Stimulated activated CD8-positive, alpha-beta memory T cell treated with anti-CD3 and anti-CD28 coated beads, Interleukin-7, amount 100 ng/mL, for 24 hours (primary cell): ENCODE data around the gene SNX9.
"Not testable (repeated sequence)": the region's sequence is repeated elsewhere in the genome, so short reads cannot be mapped to it uniquely, and the experiment has no call there.

Source experiments
- DNase-seq: peaks from one replicate; pipeline ENCODE4 v3.0.0-alpha.2; 2020; ENCODE audit warnings: low read depth

SNX9 gene

DNA sequence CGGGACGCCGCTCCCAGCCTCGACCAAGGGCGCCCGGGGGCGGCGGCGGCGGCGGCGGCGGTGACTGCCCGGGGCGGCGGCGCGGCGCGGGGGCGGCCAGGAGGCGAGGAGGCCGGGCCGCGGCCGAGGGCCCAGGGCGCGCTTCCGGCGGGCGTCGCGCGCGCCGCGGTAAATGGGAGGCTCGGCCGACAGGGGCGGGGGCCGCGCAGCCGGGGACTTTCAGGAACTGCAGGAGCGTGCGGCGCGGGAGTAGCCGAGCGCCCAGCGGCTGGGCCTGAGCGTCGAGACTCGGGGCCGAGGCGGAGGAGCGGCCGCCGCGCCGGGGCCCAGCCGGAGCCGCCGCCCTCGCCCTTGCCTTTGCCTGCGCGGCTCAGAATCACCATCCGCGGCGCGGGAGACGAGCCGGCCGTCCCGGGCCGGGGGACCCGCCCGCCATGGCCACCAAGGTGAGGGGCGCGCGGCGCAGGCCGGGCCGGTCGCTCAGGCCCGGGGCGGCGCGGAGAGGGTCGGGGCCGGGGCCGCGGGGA, at the start of gene SNX9:
SNX9 (plus strand) TSS at position 246 of the 527 bp plus-strand sequence; CDS start at position 435, 189 bp downstream.
- no peak for DNase-seq

DNA sequence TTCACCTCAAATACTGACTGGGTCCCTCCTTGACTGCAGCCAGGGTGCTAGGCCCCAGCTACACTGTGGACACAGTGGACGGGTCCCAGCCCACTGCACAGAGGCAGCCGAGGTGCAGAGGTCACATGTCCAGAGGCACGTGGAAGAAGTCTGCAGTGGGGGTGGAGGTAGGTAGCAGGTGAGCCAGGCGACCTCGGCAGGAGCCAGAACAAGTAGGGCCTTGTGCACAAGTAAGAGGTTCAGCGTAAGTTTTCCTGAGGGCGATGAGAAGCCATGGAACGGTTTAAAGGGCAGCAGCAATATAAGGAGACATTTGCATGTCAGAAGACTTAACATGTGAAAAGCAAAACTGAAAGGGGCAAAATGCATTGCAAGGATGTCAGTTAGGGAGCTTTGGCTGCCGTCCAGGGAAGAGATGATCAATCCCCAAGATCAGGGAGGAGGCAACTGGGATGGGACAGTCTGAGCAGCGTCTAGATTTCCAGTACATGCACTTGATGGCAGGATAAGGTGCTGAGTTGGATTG, 49.7 kb upstream of the SNX9 start:
- no peak for DNase-seq

DNA sequence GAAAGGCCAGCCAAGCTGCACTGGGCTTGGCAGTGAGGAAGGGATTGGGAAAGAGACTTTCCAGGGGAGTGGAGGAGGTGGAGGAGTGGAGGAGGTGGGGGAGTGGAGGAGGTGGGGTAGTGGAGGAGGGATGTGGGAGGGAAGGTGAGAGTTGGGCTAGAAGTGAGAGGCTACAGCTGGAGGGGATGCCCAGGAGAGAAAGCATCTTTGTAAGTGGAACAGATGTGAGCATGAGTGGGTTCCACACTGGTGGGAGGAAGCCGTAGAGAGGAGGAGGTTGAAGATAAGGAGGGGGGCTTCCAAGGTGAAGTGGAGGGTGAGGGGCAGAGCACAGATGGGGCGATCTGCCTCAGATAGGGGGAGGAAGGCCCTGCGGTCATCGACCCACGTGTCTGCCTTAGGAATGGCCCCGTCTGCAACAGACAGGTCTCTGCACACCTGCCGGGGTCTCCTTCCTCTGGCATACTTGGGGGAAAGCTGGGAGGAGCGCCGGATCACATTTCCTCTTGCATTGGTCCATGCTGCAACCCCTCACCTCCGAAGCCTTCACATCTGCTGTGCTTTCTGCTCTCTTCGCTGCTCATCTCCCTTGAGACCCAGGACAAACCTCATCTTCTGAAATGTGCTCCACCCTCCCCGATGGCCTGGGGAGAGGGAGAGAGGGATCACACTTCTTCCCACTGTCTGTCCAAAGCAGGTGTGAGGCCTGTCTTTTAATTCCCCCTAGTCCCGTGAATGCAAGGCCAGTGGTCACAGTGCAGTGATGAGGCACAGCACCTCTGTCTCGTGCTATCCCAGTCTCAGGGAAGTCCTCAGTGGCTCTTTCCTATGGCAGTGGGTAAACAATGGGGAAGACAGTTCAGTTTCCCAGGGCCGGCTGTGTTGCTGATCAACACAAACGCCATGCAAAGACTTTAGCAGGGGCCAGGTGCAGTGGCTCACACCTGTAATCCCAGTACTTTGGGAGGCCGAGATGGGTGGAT, 48.6 kb upstream of the SNX9 start:
- DNase-seq: no peak

GRCh38 chr6:157775376-157775775, 47.7 kb upstream of the SNX9 start:
- no peak for DNase-seq

- no peak for DNase-seq
These were observed 45.7 kb upstream of the SNX9 start for GRCh38 chr6:157777344-157777743.

DNA sequence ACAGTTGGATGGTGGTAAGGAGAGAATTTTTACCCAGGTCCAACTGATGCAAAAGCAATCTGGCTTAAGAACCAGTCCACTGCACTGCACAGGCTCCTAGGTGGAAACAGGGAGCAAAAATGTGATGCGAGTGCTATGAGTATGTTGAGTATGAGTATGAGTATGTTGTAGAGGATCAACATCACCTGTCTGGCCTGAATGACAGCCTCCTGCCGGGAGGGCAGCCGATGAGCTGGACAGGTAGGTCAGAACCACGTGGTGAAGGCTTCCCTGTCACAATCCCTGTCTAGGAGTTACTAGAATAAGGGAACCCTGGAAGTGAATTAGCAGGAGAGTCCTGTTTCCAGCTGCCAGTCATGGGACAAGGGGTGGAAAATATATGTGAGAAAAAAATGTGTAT, 44.3 kb upstream of the SNX9 start:
- no peak for DNase-seq

DNA sequence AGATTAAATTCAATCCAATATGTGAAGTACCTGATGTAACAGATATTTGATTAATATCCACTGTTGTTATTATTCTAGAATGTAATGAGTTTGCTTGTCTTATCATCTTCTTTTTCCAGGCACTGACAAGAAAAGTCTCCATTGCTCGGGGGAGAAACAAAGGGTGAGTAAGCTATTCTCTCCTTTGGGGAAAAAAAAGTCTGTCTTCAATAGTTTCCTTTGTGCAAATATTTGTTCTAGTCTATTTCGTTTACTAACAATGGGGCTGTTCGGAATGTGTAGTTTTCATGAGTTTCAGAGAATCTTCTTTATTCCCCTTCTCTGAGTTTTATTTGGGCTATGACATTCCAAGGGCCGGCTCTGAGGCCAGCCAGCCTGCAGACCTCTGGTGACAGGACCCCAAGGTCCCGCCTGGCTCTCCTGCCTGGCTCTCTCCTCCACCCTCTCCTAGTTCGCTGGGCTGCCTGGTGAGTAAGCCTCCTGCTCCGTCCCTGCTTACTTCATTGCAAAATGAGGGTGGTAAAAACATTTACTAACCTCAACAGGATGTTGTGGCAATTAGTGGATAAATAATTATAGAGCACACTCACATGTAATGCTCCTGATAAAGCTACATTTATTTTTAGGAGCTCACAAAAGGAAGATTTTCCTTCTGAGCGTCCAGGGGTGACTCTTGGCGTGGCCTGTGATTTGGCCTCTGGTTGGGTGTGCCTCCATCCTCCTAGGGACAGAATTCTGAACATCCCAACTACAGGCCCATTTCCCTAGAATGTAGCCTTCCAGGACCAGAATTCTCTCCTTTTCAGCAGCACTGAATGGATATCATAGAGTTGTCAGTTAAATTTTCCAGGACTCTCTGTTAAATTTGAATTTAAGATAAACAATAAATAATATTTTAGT, 43.1 kb upstream of the SNX9 start:
- no peak for DNase-seq

DNA sequence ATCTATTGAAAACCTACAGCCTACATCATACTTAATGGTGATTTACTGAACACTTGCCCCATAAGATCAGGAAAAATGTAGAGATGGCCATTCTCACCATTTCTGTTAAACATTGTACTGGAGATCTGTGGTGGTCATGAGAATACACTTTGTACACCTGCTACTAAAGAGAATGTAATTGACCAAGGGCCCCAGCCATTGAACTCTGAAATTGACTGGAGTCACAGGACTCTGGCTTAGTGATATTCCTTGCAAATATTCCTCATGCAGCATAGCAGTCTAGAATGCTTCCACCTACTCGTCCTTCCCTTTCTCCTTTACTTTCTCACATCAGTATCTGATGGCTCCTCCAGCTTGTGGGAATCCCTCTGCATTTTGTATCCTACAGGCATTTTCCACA, 37.4 kb upstream of the SNX9 start:
- DNase-seq: no peak

DNA sequence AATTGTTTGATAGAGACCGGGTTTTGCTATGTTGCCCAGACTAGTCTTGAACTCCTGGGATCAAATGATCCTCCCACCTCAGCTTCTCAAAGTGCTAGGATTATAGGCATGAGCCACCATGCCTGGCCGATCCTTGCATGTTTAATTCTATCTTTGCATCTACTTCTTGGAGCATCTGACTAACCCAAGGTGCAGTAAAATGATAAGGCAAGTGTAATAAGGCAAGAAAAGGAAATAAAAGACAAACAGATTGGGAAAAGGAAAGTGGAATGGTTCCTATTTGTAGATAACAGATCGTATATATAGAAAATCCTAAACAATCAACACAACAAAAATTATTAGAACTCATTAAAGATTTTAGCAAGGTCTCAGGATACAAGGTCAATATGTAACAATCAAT, 36.8 kb upstream of the SNX9 start:
- no peak for DNase-seq

- no peak for DNase-seq
These were observed 36.0 kb upstream of the SNX9 start for GRCh38 chr6:157787080-157787479.

DNA sequence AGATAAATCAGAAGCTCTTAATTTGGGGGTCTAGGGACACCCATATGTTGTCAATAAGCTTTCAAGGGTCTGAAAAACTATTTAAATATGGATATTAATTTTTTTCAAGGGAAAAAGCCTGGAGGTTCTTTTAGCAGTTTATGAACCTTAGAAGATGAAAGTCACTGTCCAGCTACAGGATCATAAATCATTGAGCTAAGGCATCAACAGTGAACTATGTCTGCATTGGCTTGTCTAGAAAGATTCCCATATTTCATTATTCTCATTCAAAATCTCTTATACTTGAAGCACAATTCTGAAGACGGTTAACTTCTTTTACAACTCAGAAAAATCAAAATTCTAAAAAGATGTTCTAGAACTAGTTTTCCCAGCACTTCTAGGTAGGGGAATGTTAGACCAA, 34.9 kb upstream of the SNX9 start:
- no peak for DNase-seq

GRCh38 chr6:157789297-157789696, 33.7 kb upstream of the SNX9 start:
- no peak for DNase-seq

- DNase-seq: no peak
These were observed 33.2 kb upstream of the SNX9 start for GRCh38 chr6:157789861-157790260.

DNA sequence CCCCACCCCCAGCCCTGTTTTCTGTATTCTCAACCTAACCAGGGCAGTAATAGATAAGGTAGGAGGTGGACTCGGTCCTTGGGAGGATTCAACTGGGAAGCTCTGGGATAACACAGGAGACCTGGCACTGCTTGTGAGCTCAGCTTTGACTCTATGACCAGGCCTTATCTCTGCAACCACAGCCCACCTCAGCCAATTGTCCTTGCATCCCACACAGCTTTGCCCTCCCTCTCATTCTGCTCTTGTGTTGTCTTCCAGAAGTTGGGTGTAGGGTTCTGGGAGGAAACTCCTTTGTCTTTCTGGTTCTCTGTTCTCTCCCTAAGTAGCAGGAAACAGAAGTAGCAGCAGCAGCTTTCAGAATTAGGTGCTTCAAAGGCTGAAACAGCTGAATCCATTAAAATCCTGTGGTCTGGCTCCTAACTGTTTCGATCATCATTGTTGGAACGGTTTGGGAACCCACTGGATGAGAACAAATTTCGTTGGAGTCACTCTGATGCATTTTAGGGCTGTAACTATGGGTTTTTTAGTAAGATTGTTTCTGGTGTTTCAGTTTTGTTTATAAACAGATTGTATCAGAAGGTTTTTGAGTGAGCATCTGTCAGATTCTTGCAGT, 32.4 kb upstream of the SNX9 start:
- no peak for DNase-seq

- DNase-seq: no peak
These were observed 31.6 kb upstream of the SNX9 start for GRCh38 chr6:157791450-157791849.

- no peak for DNase-seq
These were observed 30.4 kb upstream of the SNX9 start for GRCh38 chr6:157792671-157793070.

DNA sequence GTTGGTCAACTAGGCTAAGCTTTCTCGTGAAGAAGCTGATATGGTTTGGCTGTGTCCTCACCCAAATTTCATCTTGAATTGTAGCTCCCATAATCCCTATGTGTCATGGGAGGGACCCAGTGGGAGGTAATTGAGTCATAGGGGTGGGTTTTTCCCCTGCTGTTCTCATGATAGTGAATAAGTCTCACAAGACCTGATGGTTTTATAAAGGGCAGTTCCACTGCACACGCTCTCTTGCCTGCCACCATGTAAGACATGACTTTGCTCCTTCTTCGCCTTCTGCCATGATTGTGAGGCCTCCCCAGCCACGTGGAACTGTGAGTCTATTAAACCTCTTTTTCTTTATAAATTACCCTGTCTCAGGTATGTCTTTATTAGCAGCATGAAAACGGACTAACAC, 29.0 kb upstream of the SNX9 start:
- not testable (repeated sequence) for DNase-seq

DNA sequence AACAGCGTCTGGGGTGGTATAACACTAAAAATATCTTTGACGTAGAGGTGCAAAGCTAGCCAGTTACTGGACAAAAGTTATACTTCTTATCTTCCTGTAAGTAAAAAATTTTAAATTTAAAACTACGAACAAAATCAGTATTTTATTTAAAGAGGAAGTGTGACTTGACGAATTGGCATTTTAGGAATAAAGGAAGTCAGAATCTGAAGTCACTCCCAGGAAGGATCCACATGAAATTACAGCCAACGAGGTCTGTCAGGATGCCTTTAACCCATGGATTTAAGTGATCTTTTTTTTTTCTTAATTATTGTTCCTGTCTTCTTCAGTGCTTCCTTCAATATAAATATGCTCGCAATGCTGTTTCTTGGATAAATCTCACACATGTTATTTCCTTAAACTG, 27.2 kb upstream of the SNX9 start:
- DNase-seq: no peak

DNA sequence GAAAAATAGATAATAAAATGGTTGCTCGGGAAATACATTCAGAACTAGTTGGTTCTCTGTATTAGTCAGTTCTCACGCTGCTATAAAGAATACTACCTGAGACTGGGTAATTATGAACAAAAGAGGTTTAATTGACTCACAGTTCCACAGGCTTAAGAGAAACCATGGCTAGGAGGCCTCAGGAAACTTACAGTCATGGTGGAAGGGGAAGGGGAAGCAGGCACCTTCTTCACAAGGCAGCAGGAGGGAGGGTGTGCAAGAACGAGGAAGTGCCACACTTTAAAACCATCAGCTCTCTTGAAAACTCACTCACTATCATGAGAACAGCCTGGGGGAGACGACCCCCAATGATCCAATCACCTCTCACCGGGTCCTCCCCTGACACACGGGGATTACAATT, 24.2 kb upstream of the SNX9 start:
- DNase-seq: no peak

GRCh38 chr6:157799561-157799960, 23.5 kb upstream of the SNX9 start:
- not testable (repeated sequence) for DNase-seq

DNA sequence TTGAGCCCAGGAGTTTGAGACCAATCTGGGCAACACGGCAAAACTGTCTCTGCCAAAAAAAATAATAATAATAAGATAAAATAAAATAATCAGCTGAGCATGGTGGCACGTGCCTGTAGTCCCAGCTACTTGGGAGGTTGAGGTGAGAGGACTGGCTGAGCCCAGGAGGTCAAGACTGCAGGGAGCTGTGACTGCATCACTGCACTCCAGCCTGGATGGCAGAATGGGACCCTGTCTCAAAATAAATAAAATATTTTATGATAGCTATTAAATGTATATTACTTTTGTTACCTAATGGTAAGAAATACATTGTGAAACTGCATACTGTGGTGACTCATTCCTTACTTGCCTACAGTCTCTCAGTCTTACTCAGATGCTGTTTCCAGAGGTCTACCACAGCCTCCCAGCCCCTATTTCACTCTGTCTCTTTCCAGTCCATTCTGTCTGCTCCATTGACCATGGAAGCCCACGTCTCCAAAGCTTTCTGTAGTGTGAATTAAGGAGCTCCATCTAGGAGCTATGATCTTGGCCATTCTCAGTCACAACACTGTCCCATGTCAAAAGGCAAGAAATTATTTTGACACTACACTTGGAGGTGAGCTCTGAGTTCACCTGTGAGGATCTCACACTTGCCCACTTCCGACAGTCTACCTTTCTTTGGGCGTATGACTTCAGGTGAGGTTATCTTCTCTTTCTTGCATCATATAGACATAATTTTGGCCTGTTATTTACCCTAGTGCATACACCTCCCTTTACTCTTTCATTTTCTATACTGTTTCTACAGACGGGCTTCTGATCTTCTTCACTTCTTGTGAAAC, 22.4 kb upstream of the SNX9 start:
- DNase-seq: no peak
